ENCODE results near the gene GSTM4. TPM values are rescaled to one million over a fixed set of nuclear protein-coding genes. Genes with fewer than 3 reads are reported as not detected.

Gene GSTM4
- total and polyA plus RNA-seq, 9 of the 15 experiments (the other 6 are each of a cell fraction or from before 2014, with no cell fraction given) = 18.8 to 53.4 (median 38.8) TPM

- TF ChIP-seq ARID4B (CRISPR knock-in tag; IDR thresholded peaks at IDR 0.05) (peak; percentile 70; the same call in 1 of the 2 replicates), GABPA (tag; conservative IDR thresholded peaks at IDR 0.05; ENCODE audit: low read depth) (peak; percentile 82), SIN3B (IDR thresholded peaks at IDR 0.05; ENCODE audit: low read depth) (no peak), DPF2 (IDR thresholded peaks at IDR 0.05) (no peak), HNRNPLL (IDR thresholded peaks at IDR 0.05; ENCODE audit: low read depth, low read length, poor library complexity, severe bottlenecking) (peak; percentile 67), MEF2A (IDR thresholded peaks at IDR 0.05; ENCODE audit: control insufficient read depth, low read depth, low read length) (no peak), ZNF740 (CRISPR knock-in tag; IDR thresholded peaks at IDR 0.05) (no peak), ZNF740 (tag; IDR thresholded peaks at IDR 0.05) (no peak), NCOA6 (IDR thresholded peaks at IDR 0.05) (no peak), SP1 (CRISPR knock-in tag; IDR thresholded peaks at IDR 0.05) (no peak), PHF8 (IDR thresholded peaks at IDR 0.05; ENCODE audit: borderline replicate concordance, low read length) (no peak), TCF7 (IDR thresholded peaks at IDR 0.05; ENCODE audit: borderline replicate concordance) (0 out of 2 replicates have a peak, but pooled peaks have one; percentile 32), ATF1 (CRISPR knock-in tag; IDR thresholded peaks at IDR 0.05) (no peak), ATF1 (tag; IDR thresholded peaks at IDR 0.05) (no peak), ZNF551 (CRISPR knock-in tag; IDR thresholded peaks at IDR 0.05) (no peak), HOMEZ (CRISPR knock-in tag; IDR thresholded peaks at IDR 0.05) (no peak), RBM25 (IDR thresholded peaks at IDR 0.05; ENCODE audit: low read depth, low read length, severe bottlenecking) (no peak), ZKSCAN8 (CRISPR knock-in tag; IDR thresholded peaks at IDR 0.05) (no peak), TAF9B (IDR thresholded peaks at IDR 0.05; ENCODE audit: partially characterized antibody) (no peak), ARID3A (IDR thresholded peaks at IDR 0.05; ENCODE audit: borderline replicate concordance, low read depth, low read length) (no peak), BCL6 (CRISPR knock-in tag; IDR thresholded peaks at IDR 0.05) (no peak), SNIP1 (IDR thresholded peaks at IDR 0.05; ENCODE audit: low read depth) (no peak), NCOR1 (IDR thresholded peaks at IDR 0.05) (no peak)
These were observed 35.0 kb upstream of the GSTM4 start (continued) for GRCh38 chr1:109620841-109621286.

All from K562 (cell line).